Left renal cortex interstitium (tissue), 4 donors: ENCODE data around the gene ERF. TPM values are rescaled to one million over a fixed set of nuclear protein-coding genes. Genes with fewer than 3 reads are reported as not detected.

Experiments used
- DNase-seq, 4 donors: peaks; one replicate each; pipeline ENCODE4 v3.0.0-alpha.2; 2013; ENCODE audit warnings: low read depth in 4 of 4, low spot score in 2 of 4, missing footprints in 1 of 4
- polyA plus RNA-seq, 4 donors: library from polyadenylated mRNA; unstranded; fragments of 120-200 nt; gene quantifications; one replicate each; pipeline ENCODE4 v1.2.1, GENCODE V29; 2013; ENCODE audit not compliant: insufficient read length in 4 of 4

ERF gene
- polyA plus RNA-seq, 4 donors, result 52.0 to 92.6 (median 77.4) TPM

GRCh38 chr19:42244347-42245220, 10.3 kb downstream of the ERF start:
- peak; percentile 83 to 97 (median 94) for DNase-seq

GRCh38 chr19:42242512-42243409, 12.2 kb downstream of the ERF start, which contains the start of gene GSK3A:
Gene GSK3A (minus strand): TSS chr19:42242602. CDS start chr19:42242465, 137 bp downstream.
- peak; percentile 97 to 99 (median 98) for DNase-seq

- DNase-seq, result no peak
Measured at GRCh38 chr19:42242069-42242511, 12.8 kb downstream of the ERF start.

- no peak for DNase-seq
Measured at GRCh38 chr19:42241279-42241678, 13.6 kb downstream of the ERF start.

- no peak for DNase-seq
Measured at GRCh38 chr19:42239544-42240220, 15.2 kb downstream of the ERF start.

- DNase-seq, result no peak
Measured at GRCh38 chr19:42235181-42235580, 19.7 kb downstream of the ERF start.

- DNase-seq, result no peak
Measured at GRCh38 chr19:42234364-42234763, 20.6 kb downstream of the ERF start.

- no peak for DNase-seq
Measured at GRCh38 chr19:42233678-42234292, 21.1 kb downstream of the ERF start.

GRCh38 chr19:42233106-42233505, 21.8 kb downstream of the ERF start:
- DNase-seq, result no peak

GRCh38 chr19:42232435-42232834, 22.5 kb downstream of the ERF start:
- DNase-seq, result no peak

- no peak for DNase-seq
Measured at GRCh38 chr19:42230571-42230970, 24.4 kb downstream of the ERF start.

GRCh38 chr19:42229855-42230351, 25.0 kb downstream of the ERF start:
- DNase-seq, result no peak

- DNase-seq, result no peak
Measured at GRCh38 chr19:42229301-42229854, 25.6 kb downstream of the ERF start.

- DNase-seq, result no peak
Measured at GRCh38 chr19:42228641-42229040, 26.3 kb downstream of the ERF start.

GRCh38 chr19:42226886-42227285, 28.0 kb downstream of the ERF start:
- DNase-seq, result no peak

- DNase-seq, result no peak
Measured at GRCh38 chr19:42225718-42226292, 29.1 kb downstream of the ERF start.

- DNase-seq, result no peak
Measured at GRCh38 chr19:42224940-42225717, 29.8 kb downstream of the ERF start.

- no peak for DNase-seq
Measured at GRCh38 chr19:42220751-42221097, 34.2 kb downstream of the ERF start.
